ENCODE results near the gene CSNK2A1.
A peak's percentile ranks its signal among the peaks of the same experiment; 100 is the strongest.
"Not testable (repeated sequence)": the region's sequence is repeated elsewhere in the genome, so short reads cannot be mapped to it uniquely, and the experiment has no call there.

The CSNK2A1 gene

DNA sequence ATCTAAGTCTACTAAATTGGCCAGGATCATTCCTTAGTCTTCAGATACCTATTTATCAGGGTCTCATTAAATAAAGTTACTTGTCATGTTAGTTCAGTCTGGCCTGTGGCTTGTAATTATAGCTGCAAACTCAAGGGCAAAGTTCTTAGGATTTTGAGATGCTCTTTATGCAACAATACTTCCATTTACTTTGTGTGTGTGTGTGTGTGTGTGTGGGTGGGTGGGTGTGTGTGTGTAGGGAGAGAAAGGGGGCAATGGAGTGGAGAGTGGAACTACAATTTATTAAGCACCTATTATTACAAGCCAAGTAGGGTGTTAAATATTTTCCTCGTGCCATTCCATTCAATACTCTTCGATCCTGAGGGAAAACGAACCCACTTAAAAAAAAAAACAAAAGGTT is 63.5 kb downstream of the CSNK2A1 start:
- no peak for DNase-seq

DNA sequence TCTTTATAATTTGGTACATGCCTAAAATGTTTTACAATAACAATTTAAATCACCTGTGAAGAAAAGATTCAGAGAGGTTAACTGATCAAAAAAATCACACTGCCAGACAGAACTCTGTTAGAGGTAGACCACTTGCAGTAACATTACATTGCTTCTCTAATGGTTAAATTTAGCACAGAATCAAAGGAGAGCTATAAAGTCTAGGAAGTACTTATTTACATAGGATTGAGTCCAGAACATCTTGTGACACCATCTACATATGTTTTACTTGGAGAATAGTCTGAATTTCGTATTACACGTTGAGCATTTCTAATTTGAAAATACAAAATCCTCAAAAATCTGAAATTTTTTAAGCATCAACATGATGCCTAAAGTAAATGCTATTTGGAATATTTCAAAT is 64.1 kb downstream of the CSNK2A1 start:
- DNase-seq, result no peak

- no peak for DNase-seq
These were observed 64.6 kb downstream of the CSNK2A1 start for GRCh38 chr20:478949-479429.

DNA sequence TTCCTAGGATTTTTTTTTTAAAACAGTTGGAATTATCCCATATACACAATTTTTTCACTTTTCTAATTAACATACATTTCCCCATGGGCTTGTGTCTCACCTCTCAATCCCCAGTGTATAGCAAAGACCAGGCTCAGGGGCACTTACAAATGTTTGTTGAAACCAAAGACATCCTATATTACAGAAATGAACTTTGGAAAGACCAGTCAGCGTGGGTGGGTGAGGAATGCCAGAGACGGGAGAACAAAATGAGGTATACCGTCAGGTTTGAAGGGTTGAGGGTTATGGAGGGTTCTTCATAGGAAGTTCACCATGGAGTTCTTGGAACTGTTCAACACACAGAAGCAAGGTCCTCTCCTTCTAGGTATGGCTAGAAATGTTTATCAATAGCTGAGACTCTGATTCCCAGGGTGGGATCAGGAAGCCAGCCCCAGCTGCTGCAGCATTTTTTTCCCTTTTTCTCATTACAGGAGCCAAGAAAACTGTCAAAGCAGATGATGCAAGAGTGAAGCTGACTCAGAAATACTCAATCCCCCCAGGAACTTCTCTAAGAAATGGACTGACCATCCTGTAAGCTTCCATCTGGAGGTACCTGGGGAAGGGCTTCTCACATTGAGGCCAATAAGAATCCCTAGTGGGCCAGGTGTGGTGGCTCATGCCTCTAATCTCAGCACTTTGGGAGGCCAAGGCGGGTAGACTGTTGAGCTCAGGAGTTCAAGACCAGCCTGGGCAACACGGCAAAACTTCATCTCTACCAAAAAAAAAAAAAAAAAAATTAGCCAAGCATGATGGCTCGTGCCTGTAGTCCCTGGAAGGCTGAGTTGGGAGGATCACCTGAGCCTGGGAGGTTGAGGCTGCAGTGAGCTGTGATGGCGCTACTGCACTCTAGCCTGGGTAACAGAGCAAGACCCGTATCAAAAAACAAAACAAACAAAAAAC is 65.3 kb downstream of the CSNK2A1 start:
- no peak for DNase-seq

DNA sequence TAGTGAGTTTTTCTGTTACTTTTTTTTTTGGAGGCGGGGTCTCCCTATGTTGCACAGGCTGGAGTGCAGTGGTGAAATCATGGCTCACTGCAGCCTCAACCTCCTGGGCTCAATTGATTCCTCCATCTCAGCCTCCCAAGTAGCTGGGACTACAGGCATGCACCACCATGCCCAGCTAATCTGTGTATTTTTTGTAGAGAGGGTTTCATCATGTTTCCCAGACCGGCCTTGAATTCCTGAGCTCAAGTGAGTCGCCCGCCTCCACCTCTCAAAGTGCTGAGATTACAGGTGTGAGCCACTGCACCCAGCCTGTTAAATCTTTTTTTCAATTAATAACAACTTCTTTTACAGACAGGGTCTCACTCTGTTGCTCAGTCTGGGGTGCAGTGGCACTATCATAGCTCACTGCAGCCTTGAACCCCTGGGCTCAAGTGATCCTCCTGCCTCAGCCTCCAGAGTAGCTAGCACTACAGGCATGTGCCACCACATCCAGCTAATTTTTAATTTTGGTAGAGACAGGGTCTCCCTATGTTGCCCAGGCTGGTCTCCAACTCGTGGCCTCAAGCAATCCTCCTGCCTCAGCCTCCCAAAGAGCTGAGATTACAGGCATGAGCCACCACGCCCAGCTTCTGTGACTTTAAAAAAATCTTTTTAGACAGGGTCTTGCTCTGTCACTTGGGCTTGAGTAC is 66.9 kb downstream of the CSNK2A1 start:
- DNase-seq, result not testable (repeated sequence)

DNA sequence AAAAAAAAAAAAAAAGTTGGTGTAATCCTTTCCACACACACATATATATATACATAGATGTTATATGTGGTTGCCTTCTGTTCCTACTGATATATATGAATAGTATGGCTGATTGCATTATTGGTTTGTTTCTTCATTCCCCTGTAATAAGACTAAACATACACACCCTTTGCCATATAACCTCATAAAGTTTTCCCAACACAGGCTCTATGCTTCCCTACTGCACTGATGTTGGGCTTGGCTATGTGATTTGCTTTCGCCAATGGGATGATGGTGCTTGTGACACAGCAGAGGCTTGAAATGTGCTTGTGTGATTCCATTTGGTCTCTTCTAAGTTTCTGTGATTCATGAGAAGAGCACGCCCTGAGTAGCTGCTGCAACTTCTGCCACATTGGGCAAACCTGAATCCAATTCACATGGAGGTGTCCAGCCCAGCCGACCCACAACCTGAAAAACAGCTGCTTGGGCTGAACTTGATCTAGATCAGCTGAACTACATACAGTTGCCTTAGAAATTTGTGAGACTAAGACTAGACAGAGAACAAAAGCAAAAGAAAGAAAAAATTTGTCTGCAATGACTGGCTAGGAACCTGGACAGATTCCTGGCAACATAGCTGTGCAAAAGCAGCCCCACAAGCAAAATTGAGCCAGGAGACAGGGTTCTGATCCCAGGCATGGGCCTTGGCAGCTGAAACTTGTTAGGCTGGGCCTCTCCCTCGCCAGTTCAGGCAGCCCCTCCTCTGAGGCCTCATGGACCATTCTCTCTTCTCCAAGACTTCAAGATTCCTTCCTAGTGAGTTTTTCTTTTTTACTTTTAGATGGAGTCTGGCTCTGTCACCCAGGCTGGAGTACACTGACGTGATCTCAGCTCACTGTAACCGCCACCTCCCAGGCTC is 67.9 kb downstream of the CSNK2A1 start:
- DNase-seq, result no peak

- no peak for DNase-seq
These were observed 69.0 kb downstream of the CSNK2A1 start for GRCh38 chr20:474581-474980.

DNA sequence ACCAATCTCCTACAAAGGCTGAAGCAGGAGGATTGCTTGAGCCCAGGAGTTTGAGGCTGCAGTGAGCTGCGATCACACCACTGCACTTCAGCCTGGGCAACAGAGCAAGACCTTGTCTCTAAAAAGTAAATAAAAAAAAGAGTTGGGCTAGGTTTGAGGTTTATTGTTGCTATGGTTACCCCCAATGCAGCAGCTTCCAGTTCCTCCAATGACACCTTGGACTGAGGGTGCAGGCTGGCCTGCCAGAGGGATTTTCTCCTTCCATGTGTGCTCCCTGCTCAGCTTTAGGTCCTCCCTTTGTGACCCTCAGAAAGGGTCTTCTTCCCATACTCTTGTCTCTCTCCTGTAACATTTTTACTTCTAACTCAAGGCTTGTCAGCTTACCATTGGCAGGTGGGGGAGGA is 70.7 kb downstream of the CSNK2A1 start:
- no peak for DNase-seq

DNA sequence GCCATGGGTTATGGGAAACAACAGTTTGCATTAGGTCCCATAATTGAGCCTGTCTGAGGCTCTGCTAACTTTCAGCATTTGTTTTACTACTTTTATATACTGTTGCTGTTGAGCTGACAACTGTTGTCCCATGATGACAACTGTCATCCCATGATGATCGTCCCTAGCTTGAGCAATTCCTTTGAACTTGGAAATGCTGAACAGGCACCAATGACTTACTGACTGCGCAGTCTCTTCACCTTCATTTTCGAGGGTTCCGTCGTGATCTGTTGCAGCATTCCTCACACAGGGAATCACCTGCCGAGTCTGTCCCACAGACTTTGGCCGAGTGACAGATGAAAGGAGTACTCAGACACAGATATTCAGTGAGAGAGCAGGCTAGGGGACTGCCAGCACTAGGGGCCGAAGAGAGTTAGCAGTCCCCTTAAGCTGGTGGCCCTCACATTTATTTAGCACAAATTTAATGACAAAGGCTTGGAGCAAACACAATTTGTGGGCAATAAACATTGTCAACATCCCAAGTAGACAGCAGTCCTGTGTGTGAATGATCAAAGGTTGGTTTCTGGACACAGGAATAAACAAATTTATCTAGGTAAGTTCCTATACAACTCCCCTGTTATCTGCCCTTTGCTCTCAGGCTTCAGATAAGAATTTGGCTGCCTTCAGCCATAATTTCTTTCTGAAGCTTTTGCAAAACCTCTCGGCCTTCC is 71.3 kb downstream of the CSNK2A1 start:
- no peak for DNase-seq

DNA sequence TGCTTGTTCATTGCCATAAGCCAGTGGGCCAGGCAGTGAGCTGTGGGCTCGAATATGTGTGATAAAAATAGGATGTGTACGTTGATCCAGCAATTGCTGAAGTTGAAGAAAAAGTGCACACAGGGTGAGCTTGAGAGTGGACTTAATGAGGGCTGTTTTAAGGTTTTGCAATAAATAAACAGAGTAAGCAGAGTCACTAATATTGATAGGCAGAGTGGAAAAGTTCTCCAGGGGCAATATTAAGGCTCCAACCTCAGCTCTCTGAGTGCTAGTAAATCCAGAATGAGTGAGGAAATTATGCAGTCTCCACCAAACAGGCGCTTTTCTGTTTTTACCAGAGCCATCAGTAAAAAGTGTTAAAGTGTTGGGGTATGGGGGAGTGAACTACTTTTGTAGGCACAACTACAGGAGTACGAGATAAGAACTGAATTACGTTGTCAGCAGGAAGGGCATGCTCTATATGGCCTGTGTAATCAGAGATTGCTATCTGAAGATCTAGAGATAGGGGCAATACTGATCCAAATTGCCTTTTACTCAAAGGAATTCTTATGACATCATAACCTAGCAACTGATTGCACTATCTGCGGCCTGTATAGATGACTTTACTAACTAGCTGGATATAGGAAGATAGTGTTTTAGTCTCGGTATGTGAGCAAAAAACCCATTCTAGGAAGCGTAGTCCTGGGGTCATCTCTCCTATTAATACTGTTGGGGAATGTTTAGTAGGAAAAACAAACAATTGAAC is 73.7 kb downstream of the CSNK2A1 start:
- no peak for DNase-seq

DNA sequence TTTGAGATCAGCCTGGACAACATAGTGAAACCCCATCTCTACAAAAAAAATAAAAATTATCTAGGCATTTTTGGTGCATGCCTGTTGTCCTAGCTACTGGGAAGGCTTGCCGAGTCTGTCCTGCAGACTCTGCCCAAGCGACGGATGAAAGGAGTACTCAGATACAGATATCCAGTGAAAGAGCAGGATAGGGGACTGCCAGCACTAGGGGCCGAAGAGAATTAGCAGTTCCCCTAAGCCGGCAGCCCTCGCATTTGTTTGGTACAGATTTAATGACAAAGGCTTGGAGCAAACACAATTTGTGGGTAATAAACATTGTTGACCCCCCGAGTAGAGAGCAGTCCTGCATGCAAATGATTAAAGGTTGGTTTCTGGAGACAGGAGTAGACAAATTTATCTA is 75.8 kb downstream of the CSNK2A1 start:
- DNase-seq, result no peak

GRCh38 chr20:462199-462991 is 81.2 kb downstream of the CSNK2A1 start, which contains the start of gene TBC1D20:
TSS of gene TBC1D20 (minus strand) at chr20:462533. CDS start at chr20:462405, 128 bp downstream.
- peak; percentile 80 for DNase-seq

DNA sequence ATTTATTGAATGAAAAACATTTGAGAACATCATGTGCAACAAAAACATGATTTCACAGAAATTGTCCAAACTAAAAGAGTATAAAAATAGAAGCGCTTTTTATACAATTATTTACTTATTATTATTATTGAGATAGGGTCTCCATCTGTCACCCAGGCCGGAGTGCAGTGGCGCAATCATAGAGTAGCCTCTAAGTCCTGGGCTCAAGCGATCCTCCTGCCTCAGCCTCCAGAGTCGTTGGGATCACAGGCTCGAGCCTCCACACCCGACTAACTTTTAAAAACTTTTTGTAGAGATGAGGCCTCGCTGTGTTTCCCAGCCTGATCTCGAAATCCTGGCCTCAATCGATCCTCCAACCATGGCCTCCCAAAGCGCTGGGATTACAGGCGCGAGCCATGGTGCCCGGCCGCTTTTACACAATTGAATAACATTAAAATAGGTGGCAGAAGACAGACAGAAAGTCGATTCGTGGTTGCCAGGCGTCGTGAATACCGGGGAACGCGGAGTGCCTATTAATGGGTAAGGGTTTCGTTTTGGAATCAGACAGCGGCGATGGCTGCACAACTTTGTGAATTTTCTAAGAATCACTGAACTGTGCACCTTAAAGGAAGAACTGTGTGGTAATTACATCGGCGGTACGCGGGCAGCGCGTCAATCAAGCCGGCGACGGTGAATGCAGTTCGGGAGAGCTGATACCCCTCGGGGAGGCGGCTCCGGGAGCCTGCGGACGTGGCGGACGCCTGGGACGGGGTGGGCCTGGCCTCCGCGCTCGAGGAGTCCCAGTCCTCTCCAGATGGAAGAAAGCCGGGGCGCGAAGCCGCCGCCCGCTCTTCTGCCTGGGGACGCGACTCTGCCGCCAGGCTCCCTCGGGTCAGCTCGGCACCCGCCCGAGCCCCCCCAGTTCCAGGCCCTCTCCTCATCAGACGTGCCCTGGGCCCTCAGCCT is 82.1 kb downstream of the CSNK2A1 start:
- DNase-seq, result peak; percentile 41

GRCh38 chr20:460707-461106 is 82.9 kb downstream of the CSNK2A1 start:
- DNase-seq, result no peak

- no peak for DNase-seq
These were observed 83.4 kb downstream of the CSNK2A1 start for GRCh38 chr20:460180-460579.

DNA sequence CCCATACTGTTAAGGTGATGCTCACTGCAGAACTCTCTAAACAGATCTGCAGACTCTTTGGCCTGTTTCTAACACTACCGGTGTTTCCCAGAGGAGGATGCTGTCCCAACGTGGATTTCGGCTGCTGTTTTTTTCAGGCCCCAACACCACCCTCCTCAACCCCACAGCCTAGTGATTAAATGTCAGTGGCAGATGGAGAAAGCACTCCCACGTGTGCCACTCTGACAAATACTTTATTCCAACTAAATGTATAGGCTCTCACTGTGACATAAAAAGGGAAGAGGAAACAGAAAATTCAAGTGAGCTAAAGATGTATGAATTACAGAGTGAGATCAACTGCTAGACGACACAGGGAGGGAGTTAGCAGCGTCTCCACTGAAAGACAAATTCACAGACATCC is 84.8 kb downstream of the CSNK2A1 start:
- DNase-seq, result no peak

DNA sequence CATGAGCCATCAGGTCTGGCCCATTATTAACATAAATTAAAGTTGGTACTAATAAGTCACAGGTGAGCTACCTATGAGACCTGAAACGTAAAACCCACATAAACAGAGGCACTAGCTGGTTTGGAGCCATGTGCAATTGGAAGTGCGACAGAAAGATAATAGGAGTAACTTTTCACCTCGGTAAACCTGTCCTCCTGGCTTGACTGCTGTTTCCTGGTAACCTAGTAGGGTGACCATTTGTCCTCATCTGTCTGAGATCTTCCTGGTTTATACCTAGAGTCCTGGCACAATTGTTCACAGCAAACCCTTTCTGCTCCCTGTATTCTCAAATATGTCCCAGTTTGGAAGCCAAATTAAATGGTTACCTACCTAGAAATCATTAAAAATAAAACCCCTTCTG is 88.6 kb downstream of the CSNK2A1 start:
- no peak for DNase-seq

GRCh38 chr20:452021-452420 is 91.6 kb downstream of the CSNK2A1 start:
- DNase-seq, result not testable (repeated sequence)

Data from stimulated activated CD4-positive, alpha-beta T cell treated with anti-CD3 and anti-CD28 coated beads, Interleukin-12 subunit alpha, Interleukin-12 subunit beta, amount 100 ng/mL, for 4 hours (primary cell).